GM21367 (cell line): ENCODE measurements around the gene GRIN1.

Source experiments
- ATAC-seq: cut with Tn5 transposase; IDR thresholded peaks from one replicate; pipeline ENCODE4 v1.9.1; 2021; ENCODE audit not compliant: unreplicated experiment

The GRIN1 gene

GRCh38 chr9:137213160-137214060 lies 74.5 kb downstream of the GRIN1 start:
- ATAC-seq = no peak

DNA sequence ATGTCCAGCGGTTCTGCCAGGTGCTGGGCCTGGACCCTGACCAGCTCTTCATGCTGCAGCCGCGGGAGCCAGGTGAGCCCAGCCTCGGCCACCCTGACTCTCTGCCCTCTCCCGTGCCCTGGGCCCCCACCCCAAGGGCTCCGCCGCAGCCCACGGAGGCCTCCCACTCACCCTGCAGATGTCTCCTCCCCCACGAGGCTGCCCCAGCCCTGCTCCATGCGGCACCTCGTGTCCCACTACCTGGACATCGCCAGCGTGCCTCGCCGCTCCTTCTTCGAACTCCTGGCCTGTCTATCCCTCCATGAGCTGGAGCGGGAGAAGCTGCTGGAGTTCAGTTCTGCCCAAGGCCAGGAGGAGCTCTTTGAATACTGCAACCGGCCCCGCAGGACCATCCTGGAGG lies 75.7 kb downstream of the GRIN1 start:
- no peak for ATAC-seq

- ATAC-seq = no peak
Observed at GRCh38 chr9:137215196-137215986, 76.4 kb downstream of the GRIN1 start.

GRCh38 chr9:137216188-137216965 lies 77.4 kb downstream of the GRIN1 start:
- ATAC-seq = no peak

DNA sequence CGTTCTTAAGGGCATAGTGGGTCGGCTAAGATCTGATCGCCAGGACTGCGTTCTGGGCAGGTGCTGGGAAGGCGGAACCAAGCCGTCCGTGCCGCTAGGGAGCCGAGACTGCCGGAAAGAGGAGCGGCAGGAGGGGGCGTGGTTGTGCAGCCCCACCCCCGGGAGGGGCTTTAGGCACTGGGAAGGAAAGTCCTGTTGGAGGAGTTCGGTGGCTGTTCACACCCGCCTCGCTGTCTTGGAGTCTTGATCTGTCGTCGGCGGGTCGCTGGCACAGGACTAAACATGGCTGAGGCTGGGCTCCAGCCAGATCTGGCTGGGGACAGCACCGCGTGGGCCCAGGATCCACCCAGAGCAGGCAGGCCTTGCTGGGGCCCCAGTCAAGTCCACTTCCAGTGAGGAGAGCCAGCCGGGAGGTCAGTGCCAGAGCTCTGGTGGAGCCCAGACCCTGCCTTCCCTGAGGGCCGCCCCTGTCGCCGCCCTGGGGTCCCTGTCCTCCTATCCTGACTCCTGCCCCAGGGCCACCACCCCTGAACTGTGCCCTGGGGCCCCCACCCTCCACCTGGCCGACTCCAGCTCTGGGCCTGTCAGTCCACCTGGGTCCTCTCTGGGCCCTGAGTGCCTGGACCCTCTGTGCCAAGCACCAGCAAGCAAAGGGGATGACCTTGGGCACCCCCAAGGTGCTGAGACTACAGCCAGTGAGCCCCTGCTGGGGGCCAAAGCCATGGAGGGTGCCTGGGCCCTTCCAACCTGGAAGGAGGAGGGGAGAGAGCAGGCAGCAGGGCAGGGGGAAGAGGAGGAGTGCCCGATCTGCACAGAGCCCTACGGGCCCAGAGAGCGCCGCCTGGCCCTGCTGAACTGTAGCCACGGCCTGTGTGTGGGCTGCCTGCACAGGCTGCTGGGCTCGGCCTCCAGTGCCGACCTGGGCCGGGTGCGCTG lies 78.6 kb downstream of the GRIN1 start:
- no peak for ATAC-seq

DNA sequence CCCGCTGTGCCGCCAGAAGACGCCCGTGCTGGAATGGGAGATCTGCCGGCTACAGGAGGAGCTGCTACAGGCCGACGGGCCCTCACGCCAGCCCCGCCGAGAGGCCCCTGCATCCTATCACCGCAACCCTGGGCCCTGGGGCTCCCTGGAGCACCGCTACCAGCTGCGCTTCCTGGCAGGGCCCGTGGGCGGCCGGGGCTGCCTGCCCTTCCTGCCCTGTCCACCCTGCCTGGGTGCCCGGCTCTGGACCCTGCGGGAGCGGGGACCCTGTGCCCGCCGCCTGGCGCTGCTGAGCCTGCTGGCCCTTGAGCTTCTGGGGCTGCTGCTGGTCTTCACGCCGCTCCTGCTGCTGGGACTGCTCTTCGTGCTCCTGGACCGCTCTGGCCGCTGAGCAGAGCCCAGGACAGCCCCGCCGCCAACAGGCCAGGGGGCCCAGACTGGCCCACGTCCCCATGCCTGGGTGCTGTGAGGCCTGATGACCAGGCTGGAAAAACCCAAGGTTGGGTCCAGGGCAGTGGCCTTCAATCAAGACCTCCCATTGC lies 79.3 kb downstream of the GRIN1 start:
- no peak for ATAC-seq
